Testis (tissue), 3 donors: Measurements from ENCODE around the gene ARID1B. TPM values are rescaled to one million over a fixed set of nuclear protein-coding genes. Genes with fewer than 3 reads are reported as not detected.

Experiments used
- DNase-seq: peaks from one replicate; pipeline ENCODE4 v3.0.0-alpha.2; 2019
- H3K27ac ChIP-seq, 2 donors: fragments of 200-600 bp; sonication (generic); one replicate each; pipeline ENCODE4 v1.5.1; 2019
- H3K27me3 ChIP-seq: fragments of 200-600 bp; sonication (generic); one replicate; pipeline ENCODE4 v1.5.1; 2019
- H3K36me3 ChIP-seq: fragments of 200-600 bp; sonication (generic); one replicate; pipeline ENCODE4 v1.5.1; 2017; ENCODE audit warnings: low read depth; ENCODE audit errors: missing control alignments
- H3K4me1 ChIP-seq: fragments of 200-600 bp; sonication (generic); one replicate; pipeline ENCODE4 v1.5.1; 2019
- H3K4me3 ChIP-seq, 2 donors: fragments of 200-600 bp; sonication (generic); one replicate each; pipeline ENCODE4 v1.5.1; 2017 to 2019
- H3K9me3 ChIP-seq: fragments of 200-600 bp; sonication (generic); one replicate; pipeline ENCODE4 v1.5.1; 2017
- CTCF ChIP-seq, 3 experiments: fragments of 450-650 bp in 2 of 3; fragments of 200-600 bp in 1 of 3; sonication (generic) in 1 of 3; IDR thresholded peaks; one replicate each; pipeline ENCODE4 v1.5.1; 2016 to 2019; ENCODE audit warnings: antibody characterized with exemption in 3 of 3, mild to moderate bottlenecking in 2 of 3, moderate library complexity in 1 of 3
- POLR2A ChIP-seq: fragments of 450-650 bp; IDR thresholded peaks from one replicate; pipeline ENCODE4 v1.6.1; 2017; ENCODE audit warnings: antibody characterized with exemption, mild to moderate bottlenecking, moderate library complexity
- WGBS, 2 donors: methylation state at CpG; one replicate each; pipeline ENCODE4 v1.1.5; 2018; 5-methylcytosine and 5-hydroxymethylcytosine counted together
- intact Hi-C: fragments of 100-400 bp; cut with DNase I; formaldehyde crosslinking; loops from one replicate; pipeline ENCODE4 v1.15.1; 2023; ENCODE audit warnings: low total_unique reads
- polyA plus RNA-seq: library from polyadenylated mRNA; stranded (reverse); fragments of 350-450 nt; fragmentation: Illumina TruSeq; extraction: RNeasy Lipid Tissue Mini Kit (QIAGEN cat#74804); gene quantifications from one replicate; pipeline ENCODE4 v1.2.3, GENCODE V29; 2014; ENCODE audit warnings: low read depth, low replicate concordance; ENCODE audit not compliant: insufficient read depth
- total RNA-seq, 2 donors: library from RNA; depleted of rRNA; stranded (reverse); fragments of >200 nt; gene quantifications; one replicate each; pipeline ENCODE4 v1.2.3, GENCODE V29; 2016

The ARID1B gene
- total and polyA plus RNA-seq, 3 donors from 2014 or later = 26.2 to 126 (median 103) TPM

- Histone ChIP-seq H3K4me1 (peaks cover 13% of the 10 kb centered on the region), H3K4me3 (no peak overlapping the region), H3K36me3 (no peaks in the 10 kb centered on the region), H3K27ac (no peak overlapping the region), H3K27me3 (no peaks in the 10 kb centered on the region), H3K9me3 (no peaks in the 10 kb centered on the region)
- TF ChIP-seq CTCF (IDR thresholded peaks at IDR 0.05) (no peak), POLR2A (no peak)
- WGBS, 2 donors = 74 to 77% methylated on average over 10 of the region's 10 CpGs
- intact Hi-C loops = no loop called here
- no peak for DNase-seq
These were observed 104.8 kb downstream of the ARID1B start for GRCh38 chr6:156881687-156882629.

GRCh38 chr6:156883497-156884252 is 106.5 kb downstream of the ARID1B start:
- intact Hi-C loops = no loop called here
- 68 to 69% methylated on average over 14 of the region's 14 CpGs for WGBS, 2 donors
- Histone ChIP-seq H3K4me3 (no peak overlapping the region), H3K27me3 (no peaks in the 10 kb centered on the region), H3K9me3 (no peaks in the 10 kb centered on the region), H3K4me1 (peaks cover 21% of the 10 kb centered on the region), H3K36me3 (no peaks in the 10 kb centered on the region), H3K27ac (no peak overlapping the region)
- TF ChIP-seq CTCF (IDR thresholded peaks at IDR 0.05) (no peak), POLR2A (no peak)
- no peak for DNase-seq

- intact Hi-C loops = no loop called here
- H3K4me3 ChIP-seq = no peak overlapping the region
- DNase-seq = no peak
- TF ChIP-seq POLR2A (no peak), CTCF (IDR thresholded peaks at IDR 0.05) (no peak)
- H3K4me1 ChIP-seq = peaks cover 21% of the 10 kb centered on the region
- H3K27me3 ChIP-seq = no peaks in the 10 kb centered on the region
- no peaks in the 10 kb centered on the region for H3K36me3 ChIP-seq
- WGBS, 2 donors = 91 to 94% methylated on average over 4 of the region's 4 CpGs
- H3K9me3 ChIP-seq = no peaks in the 10 kb centered on the region
- no peak overlapping the region for H3K27ac ChIP-seq
These were observed 107.1 kb downstream of the ARID1B start for GRCh38 chr6:156884306-156884705.

GRCh38 chr6:156885562-156885961 is 108.4 kb downstream of the ARID1B start:
- no peak overlapping the region for H3K4me3 ChIP-seq
- TF ChIP-seq CTCF (IDR thresholded peaks at IDR 0.05) (no peak), POLR2A (no peak)
- H3K27me3 ChIP-seq = no peaks in the 10 kb centered on the region
- peaks cover 21% of the 10 kb centered on the region for H3K4me1 ChIP-seq
- WGBS, 2 donors = 83 to 84% methylated on average over 2 of the region's 2 CpGs
- no peak for DNase-seq
- intact Hi-C loops = no loop called here
- H3K9me3 ChIP-seq = no peaks in the 10 kb centered on the region
- no peak overlapping the region for H3K27ac ChIP-seq
- H3K36me3 ChIP-seq = no peaks in the 10 kb centered on the region
